GM19099 (cell line): ENCODE results near the gene PRX.

Experiments used
- POLR2A ChIP-seq: IDR thresholded peaks from 3 replicates; pipeline ENCODE4 v1.6.1; 2011; ENCODE audit warnings: low read depth; ENCODE audit not compliant: insufficient read length; ENCODE audit errors: extremely low read depth

Gene PRX

DNA sequence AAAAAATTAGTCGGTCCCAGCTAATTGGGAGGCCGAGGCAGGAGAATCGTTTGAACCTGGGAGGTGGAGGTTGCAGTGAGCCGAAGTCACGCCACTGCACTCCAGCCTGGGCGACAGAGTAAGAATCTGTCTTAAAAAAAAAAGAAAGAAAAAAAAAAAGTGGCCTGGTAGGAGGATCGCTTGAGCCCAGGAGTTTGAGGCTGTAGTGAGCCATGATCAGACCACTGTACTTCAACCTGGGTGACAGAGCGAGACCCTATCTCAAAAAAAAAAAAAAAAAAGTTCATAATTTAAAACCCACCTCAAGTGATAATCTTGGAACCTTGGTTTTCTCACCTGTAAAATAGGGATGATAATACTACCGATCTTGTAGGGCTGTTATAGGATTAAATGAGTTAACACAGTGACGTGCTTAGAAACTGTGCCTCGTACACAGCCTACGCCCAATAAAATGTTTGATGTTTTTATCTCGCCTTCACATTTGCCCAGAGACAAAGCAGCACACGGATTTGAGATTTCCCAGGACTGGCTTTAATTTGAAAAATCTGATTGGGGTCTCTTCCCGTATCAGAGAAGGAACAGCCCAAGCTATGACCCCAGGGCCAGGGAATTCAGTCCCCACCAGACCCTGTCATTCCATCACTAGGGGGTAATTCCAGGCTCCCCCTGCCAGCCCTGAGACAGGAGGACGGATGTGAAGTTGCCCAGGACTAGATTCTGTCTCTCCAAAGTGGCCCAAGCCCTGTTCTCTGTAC lies 9.0 kb upstream of the PRX start:
- TF ChIP-seq POLR2A, result no peak

DNA sequence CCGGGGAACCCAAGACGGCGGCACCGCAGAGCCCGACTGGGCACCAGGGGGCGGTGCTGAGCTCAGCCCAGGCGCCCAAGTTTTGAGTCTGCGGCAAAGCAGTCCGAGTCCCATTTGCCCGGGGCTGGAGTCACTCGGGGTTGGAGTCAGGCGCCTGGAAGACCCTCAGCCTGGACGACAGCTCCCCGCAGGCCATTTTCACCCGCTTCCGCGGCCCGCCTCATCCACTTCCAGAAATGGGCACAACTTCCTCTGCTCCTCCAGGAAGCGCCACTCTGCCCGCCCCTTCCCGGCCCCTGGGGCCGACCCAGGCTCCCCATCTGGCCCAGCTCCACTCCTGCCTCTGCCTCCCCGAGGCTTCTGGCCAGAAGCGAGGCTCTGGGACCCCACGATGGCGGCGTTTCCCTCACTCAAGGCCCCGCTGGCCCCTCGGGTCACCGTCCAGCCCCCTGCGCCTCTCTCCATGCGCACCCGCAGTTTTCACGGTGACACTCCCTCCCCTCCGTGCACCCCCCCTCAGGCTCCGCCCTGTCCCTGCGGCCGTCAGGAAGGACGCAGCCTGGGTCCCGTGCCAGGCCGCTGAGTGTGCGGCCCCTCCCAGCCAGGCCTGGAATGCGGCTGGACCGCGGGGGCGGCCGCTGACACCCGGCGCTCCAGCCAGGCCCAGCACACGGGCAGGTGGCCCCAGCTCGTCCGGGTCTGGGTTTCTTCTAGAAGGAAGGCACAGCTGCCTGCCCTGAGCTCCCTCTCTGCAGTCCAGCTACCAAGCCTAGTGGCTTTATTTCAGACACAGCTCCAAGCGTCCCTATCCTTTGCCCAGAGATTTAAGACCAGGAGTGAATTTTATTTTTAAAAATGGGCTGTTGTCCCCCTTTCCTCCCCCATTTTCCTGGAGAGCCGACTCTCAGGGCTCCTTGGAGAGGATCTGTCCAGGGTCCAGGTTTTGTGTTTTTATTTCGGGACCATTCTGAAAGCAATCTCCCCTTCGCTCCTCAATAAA lies 7.9 kb upstream of the PRX start:
- TF ChIP-seq POLR2A, result peak; percentile 84

DNA sequence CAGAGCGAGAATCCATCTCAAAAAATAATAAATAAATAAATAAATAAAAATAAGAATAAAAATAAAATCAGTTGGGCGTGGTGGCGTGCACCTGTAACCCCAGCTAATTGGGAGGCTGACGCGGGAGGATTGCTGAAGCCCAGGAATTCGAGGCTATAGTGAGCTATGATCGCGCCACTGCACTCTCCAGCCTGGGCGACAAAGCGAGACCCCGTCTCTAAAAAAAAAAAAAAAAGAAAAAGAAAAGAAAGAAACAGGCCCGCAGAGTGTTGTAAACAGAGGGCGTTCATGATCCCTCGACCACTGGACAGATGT lies 7.2 kb upstream of the PRX start:
- TF ChIP-seq POLR2A, result no peak

DNA sequence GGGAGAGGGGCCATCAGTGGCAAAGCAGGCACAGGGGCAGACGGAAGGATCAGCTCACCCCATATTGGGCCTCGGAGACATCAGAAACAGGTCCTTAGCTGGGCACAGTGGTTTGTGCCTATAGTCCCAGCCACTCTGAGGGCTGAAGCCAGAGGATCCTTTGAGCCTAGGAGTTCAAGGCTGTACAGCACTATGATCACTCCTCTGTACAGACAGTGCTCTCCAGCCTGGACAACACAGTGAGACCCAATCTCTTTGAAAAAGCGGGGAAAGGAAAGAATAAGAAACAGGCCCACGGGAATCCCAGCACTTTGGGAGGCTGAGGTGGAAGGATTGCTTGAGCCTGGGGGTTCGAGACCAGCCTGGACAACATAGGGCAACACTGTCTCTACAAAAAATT lies 6.6 kb upstream of the PRX start:
- no peak for TF ChIP-seq POLR2A

DNA sequence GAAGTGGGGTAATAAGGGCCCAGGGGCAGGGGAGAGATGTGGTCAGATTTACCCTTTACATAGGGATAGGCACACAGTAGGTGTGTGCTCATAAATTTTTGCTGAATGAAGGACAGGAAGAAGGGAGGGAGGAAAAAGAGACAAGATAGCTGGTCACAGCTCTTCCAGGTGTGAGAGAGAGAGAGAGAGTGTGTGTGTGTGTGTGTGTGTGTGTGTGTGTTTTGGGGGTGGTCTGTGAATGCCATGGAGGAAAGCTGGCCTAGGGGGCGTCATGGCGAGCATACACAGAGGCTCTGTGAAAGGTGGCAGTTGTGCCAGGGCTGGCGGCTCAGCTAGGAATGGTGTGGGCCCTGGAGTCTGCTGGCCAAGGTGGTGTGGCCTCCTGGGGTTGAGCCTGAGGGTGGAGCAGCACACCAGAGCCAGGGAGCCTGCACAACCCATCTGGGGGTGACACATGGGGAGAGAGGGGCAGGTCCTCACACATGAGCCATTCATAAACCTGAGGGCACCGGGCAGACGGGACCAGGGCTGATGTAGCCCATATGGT lies 6.0 kb upstream of the PRX start:
- TF ChIP-seq POLR2A, result no peak

DNA sequence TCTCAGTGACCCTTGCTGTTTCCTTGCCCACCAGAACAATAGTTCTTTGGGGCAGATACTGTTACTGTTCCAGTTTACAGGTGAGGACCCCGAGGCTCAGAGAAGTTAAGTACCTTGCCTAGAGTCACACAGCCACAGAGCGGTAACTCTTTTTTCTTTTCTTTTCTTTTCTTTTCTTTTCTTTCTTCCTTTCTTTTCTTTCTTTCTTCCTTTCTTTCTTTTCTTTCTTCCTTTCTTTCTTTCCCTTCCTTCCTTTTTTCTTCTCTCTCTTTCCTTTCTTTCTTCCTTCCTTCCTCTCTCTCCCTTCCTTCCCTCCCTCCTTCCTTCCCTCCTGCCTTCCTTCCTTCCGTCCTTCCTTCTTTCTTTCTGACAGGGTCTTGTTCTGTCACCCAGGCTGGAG lies 4.9 kb upstream of the PRX start:
- TF ChIP-seq POLR2A, result no peak

DNA sequence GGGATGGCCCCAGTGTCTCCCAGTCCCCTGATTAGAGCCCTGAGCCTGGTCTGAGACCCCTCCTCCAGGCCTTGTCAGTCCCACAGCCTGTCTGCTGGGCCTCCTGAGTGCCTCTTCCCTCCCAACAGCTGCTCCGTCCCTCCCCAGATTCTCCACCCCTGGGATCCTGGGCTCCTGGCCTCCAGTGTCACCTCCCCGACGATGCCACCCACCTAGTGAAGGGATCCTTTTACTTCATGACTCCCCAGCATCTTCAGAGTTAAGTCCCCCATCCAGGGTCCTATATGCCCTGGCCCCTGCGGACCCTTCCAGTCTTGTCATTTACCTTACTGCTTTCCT lies 4.4 kb upstream of the PRX start:
- TF ChIP-seq POLR2A, result no peak

DNA sequence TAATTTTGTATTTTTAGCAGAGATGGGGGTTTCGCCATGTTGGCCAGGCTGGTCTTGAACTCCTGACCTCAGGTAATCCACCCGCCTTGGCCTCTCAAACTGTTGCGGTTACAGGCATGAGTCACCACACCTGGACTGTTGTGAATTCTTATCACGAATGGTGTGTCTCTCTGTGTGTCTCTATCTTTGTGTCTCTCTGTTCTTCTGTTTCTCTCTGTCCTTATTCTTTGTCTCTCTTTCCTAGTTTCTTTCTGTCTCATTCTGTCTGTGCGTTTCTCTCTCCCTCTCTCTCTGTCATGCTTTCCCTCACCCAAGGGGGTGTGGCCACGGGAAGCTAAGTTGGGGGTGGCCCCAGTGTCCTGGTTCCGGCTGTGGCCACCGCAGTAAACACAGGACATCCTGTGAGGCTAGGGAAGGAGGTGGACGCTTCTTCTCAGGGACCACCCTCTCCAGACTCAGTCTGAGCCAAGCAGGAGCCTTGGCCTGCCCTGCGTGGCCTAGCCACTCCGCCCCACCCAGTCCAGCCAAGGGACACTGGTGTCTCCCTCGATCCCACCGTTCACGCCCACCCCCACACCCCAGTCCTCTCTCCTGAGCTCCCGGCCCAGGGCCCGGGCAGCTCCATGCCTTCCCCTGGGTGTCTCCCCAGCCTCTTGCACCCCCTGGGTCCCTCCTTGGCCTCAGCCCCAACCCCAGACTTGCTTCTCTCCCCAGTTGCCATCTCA lies 3.9 kb upstream of the PRX start:
- no peak for TF ChIP-seq POLR2A

DNA sequence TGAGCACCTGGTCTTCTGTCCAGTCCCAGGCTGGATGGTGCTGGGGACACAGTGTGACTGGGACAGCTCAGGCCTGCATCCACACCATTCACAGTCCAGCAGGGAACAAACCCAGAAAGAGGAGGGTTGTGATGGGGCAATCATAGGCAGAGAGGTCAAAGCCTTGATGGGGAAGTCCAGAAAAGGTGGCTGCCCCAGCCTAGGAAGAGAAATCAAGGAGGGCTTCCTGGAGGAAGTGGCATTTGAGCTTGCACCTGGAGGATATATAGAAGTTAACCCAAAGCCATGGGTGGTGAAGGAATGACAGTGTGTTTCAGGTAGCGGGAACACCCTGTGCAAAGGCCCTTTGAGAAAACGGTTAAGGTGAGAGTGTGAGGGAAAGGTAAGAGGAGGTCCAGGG lies 2.6 kb upstream of the PRX start:
- no peak for TF ChIP-seq POLR2A

DNA sequence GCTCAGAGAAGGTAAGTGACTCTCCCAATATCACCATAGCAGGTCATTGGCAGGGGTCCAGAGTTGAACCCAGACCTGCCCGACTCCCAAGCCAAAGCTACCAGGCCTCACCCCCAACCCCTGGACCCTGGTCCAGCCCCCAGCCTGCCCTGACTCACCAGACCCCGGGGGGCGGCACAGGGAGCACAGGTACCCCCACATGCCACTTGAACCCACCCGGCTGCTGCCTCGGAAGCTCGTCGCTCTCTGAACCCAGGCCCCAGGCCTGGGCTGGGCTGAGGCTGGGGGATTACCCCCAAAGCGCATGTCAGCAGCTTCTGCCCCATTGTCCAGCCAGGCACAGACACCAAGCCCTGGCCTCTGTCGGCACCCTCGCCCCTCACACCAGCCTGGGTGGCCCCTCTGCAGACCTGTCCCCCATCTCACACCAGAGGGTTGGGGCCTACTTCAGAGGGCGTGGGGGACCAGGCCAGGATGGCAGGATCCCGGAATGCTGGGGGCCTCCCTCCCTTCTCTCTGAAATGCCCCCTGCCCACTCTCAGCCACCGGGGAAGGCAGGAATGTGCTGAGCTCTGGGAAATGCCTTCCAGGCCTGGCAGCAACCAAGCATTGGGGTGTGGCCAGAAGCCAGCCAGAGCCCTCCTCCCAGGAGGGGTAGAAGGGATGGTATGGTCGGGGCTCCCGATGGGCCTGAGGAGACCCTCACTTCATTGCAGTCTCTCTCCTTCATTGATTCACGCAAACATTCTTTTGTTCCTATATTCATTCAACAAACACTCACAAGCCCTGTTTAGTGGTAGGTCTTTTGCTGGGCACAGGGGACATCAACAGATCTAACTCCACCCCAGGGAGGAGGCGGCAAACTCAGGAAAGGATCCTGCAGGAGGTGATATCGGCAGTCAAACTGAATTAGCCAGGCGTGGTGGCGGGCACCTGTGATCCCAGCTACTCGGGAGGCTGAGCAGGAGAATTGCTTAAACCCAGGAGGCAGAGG lies 1.7 kb upstream of the PRX start:
- no peak for TF ChIP-seq POLR2A

DNA sequence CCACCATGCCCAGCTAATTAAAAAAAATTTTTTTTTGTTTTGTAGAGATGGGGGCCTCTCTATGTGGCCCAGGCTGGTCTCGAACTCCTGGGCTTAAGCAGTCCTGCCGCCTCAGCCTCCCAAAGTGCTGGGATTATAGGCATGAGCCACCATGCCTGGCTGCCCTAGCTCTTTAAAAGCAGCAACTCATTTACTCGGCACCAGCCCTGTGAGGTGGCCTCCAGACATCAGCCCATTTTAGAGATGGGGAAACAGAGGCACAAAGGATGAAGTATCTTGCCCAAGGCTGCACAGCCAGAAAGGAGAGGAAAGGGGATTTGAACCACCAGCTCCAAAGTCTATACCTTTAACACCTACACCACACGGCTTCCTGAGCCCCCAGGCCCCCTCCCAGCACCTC lies 312 bp downstream of the PRX start:
- no peak for TF ChIP-seq POLR2A

DNA sequence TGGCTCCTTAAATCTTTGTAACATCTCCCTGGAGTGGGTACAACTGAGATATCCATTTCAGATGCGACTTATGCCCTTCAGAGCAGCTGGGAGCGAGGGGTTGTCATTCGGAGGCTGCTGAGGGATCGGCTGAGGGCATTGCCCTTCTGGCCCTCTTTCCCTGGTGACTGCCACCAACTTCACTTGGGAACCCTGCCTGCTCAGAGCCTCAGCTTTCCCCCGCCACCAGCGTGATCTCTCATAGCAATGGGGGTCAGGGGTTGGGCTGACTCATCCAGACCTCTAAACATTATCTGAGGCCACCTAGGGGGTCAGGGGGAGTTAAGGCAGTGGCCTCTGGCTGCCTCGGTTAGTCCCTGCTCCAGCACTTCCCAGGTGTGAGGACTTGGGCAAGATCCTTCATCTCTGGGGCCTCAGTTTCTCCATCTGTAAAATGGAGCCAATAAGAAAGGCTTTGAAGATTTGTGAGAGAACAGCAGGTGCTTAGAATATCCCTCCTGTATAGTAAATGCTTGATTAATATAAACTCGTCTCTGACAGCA lies 1.1 kb downstream of the PRX start:
- no peak for TF ChIP-seq POLR2A

DNA sequence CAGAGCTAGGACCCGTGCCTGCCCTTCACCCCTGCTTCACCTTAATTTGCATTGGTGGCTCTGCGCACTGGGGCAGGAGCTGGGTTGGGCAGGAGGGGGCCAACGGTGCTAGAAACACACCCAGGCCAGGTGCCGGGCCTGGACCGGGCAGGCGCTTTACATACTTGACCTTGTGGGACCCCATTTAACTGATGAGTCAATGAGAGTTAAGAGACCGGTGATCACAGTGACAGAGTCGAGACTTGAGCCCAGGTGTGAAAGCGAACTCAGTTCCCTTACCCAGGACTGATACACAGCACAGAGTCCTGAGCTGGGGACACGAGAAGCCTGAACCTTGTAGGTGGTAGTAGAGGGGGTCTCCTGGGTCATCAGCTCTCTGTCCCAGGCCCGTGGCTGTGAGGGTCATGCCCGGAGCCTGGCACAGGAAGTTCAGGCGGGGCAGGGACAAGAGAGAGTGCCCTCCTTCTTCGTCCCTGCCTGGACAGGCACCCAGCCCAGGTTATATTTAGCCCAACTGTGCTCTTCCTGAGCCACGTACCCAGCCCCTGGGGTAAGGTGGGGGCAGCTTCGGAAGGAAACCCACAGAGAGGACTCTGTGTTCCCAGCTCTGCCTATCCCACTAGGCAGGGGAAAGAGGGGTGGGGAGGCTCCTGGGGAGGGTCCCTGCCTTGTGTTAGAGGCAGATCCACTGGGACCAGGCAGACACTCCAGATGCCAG lies 1.9 kb downstream of the PRX start:
- peak; percentile 24 for TF ChIP-seq POLR2A

DNA sequence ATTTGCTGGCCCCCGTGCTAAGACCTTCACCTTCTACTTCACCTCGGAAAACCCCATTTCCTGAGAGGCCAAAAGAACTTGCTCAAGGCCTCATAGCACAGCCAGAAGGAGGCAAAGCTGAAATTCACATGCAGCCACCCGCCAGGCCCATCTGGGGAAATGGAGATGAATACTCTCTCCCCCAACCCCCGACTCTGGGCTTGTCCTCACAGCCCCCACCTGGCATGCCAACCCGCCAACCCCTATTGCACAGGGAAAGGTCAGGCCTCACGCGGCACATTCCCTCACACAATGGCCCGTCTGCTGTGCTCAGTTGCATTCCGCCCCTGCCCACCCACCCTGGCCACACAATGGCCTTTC lies 3.2 kb downstream of the PRX start:
- no peak for TF ChIP-seq POLR2A
